ENCODE data around the gene MYRIP. TPM values are rescaled to one million over a fixed set of nuclear protein-coding genes. Genes with fewer than 3 reads are reported as not detected.

Gene MYRIP
- total RNA-seq, 1 experiment from 2014 or later, result 0.44 TPM

GRCh38 chr3:40152482-40153133 is 343.2 kb downstream of the MYRIP start:
- CTCF ChIA-PET, result no interaction called here
- TF ChIP-seq CEBPB (IDR thresholded peaks at IDR 0.05; ENCODE audit: low read depth) (no peak), SP1 (IDR thresholded peaks at IDR 0.05; ENCODE audit: low read depth) (no peak), TCF7L2 (IDR thresholded peaks at IDR 0.05; ENCODE audit: borderline replicate concordance, extremely low read depth, insufficient read depth, insufficient read length) (no peak), ATF3 (IDR thresholded peaks at IDR 0.05) (no peak), POLR2A (IDR thresholded peaks at IDR 0.05; ENCODE audit: borderline replicate concordance, extremely low read depth, insufficient read depth, insufficient read length) (no peak), POLR2AphosphoS5 (IDR thresholded peaks at IDR 0.05; ENCODE audit: low read depth, low read length) (no peak), CBX3 (IDR thresholded peaks at IDR 0.05; ENCODE audit: low read depth) (no peak), EZH2phosphoT487 (IDR thresholded peaks at IDR 0.05; ENCODE audit: borderline replicate concordance) (no peak), CTCF (IDR thresholded peaks at IDR 0.05 in 2 of 3, conservative IDR thresholded peaks at IDR 0.05 in 1 of 3; ENCODE audit: borderline replicate concordance in 1 of 3, insufficient read depth in 1 of 3, low read depth in 2 of 3, low read length in 2 of 3) (no peak), SRF (IDR thresholded peaks at IDR 0.05; ENCODE audit: low read depth) (no peak), ELF1 (IDR thresholded peaks at IDR 0.05; ENCODE audit: borderline replicate concordance, low read depth) (no peak), EZH2 (IDR thresholded peaks at IDR 0.05) (no peak), FOSL1 (IDR thresholded peaks at IDR 0.05; ENCODE audit: low read depth) (no peak)
- TF ChIP-seq, protein P1, sequence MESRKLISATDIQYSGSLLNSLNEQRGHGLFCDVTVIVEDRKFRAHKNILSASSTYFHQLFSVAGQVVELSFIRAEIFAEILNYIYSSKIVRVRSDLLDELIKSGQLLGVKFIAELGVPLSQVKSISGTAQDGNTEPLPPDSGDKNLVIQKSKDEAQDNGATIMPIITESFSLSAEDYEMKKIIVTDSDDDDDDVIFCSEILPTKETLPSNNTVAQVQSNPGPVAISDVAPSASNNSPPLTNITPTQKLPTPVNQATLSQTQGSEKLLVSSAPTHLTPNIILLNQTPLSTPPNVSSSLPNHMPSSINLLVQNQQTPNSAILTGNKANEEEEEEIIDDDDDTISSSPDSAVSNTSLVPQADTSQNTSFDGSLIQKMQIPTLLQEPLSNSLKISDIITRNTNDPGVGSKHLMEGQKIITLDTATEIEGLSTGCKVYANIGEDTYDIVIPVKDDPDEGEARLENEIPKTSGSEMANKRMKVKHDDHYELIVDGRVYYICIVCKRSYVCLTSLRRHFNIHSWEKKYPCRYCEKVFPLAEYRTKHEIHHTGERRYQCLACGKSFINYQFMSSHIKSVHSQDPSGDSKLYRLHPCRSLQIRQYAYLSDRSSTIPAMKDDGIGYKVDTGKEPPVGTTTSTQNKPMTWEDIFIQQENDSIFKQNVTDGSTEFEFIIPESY (IDR thresholded peaks at IDR 0.05; ENCODE audit: extremely low read depth, insufficient replicate concordance, low read length), result no peak
- no peaks in the 10 kb centered on the region for H3K79me2 ChIP-seq (ENCODE audit: insufficient read depth, low read length)
- no peak overlapping the region for H3K9ac ChIP-seq (ENCODE audit: low read length)
- H3K4me2 ChIP-seq (ENCODE audit: low read length), result no peak overlapping the region
- no peak for DNase-seq (ENCODE audit: low read depth, low spot score)
- no peaks in the 10 kb centered on the region for H3K9me3 ChIP-seq (ENCODE audit: control insufficient read depth in 1 of 2, insufficient read depth in 1 of 2, low read depth in 1 of 2, low read length in 2 of 2)
- no peak overlapping the region for H3K27ac ChIP-seq (ENCODE audit: low read depth, low read length)
- RAD21 ChIA-PET (ENCODE audit: low non-redundant PET in 1 of 2, low total read pairs in 2 of 2, uncharacterized antibody in 2 of 2, unreplicated experiment in 2 of 2), result no interaction called here
- no peaks in the 10 kb centered on the region for H3K4me1 ChIP-seq (ENCODE audit: control insufficient read depth in 1 of 2, insufficient read depth in 2 of 2, low read length in 2 of 2)
- intact Hi-C loops (cut with micrococcal nuclease), result no loop called here
- H3K27me3 ChIP-seq (ENCODE audit: insufficient read depth, low read length), result peaks cover 11% of the 10 kb centered on the region; the same call in 1 of the 2 replicates
- H3K4me3 ChIP-seq (replicated peaks in 1 of 2; ENCODE audit: low read depth in 1 of 2, low read length in 2 of 2), result no peak overlapping the region
- ATAC-seq, result no peak
- no peaks in the 10 kb centered on the region for H3K9me2 ChIP-seq (ENCODE audit: insufficient read depth)
- H2AFZ ChIP-seq (ENCODE audit: low read depth, low read length, poor library complexity, severe bottlenecking), result no peak overlapping the region
- no peaks in the 10 kb centered on the region for H4K20me1 ChIP-seq (ENCODE audit: insufficient read depth)
- no TSS peak for BruUV-seq (replicated peaks)
- POLR2A ChIA-PET, result no interaction called here
- H3K36me3 ChIP-seq (ENCODE audit: control insufficient read depth in 1 of 2, insufficient read depth in 2 of 2, low read length in 2 of 2), result no peaks in the 10 kb centered on the region

All from HCT116 (cell line).